Fibroblast of villous mesenchyme (primary cell): ENCODE measurements around the gene BMPER. TPM values are rescaled to one million over a fixed set of nuclear protein-coding genes. Genes with fewer than 3 reads are reported as not detected.

Source experiments
- DNase-seq: peaks from one replicate; pipeline ENCODE4 v3.0.0-alpha.2; 2010; ENCODE audit warnings: low read depth
- H3K4me3 ChIP-seq: 2 replicates; pipeline ENCODE4 v1.5.1; 2011; ENCODE audit warnings: low read depth, mild to moderate bottlenecking, low read length
- CTCF ChIP-seq: IDR thresholded peaks from 2 replicates; pipeline ENCODE4 v1.5.1; 2012; ENCODE audit warnings: low read depth, mild to moderate bottlenecking, low read length; ENCODE audit not compliant: insufficient read depth
- total RNA-seq: library from RNA; depleted of rRNA; stranded (reverse); fragments of >200 nt; gene quantifications from 2 replicates; pipeline ENCODE4 v1.2.3, GENCODE V29; 2012

BMPER gene
- total RNA-seq, 1 donor = 7.8 TPM

- DNase-seq = no peak
- no peak for TF ChIP-seq CTCF
These were observed 33.8 kb downstream of the BMPER start for GRCh38 chr7:33939121-33939520.

GRCh38 chr7:33940503-33940902 is 35.2 kb downstream of the BMPER start:
- no peak overlapping the region for H3K4me3 ChIP-seq
- DNase-seq = no peak
- TF ChIP-seq CTCF = no peak

More at GRCh38 chr7:33939121-33939520, 33.8 kb downstream of the BMPER start:
- H3K4me3 ChIP-seq = no peak overlapping the region

- no peak for DNase-seq
- TF ChIP-seq CTCF = no peak
- no peak overlapping the region for H3K4me3 ChIP-seq
These were observed 36.1 kb downstream of the BMPER start for GRCh38 chr7:33941418-33941817.

GRCh38 chr7:33946094-33946699 is 40.9 kb downstream of the BMPER start:
- TF ChIP-seq CTCF = no peak
- DNase-seq = no peak

GRCh38 chr7:33950047-33950714 is 44.8 kb downstream of the BMPER start:
- no peak for TF ChIP-seq CTCF

More at GRCh38 chr7:33946094-33946699, 40.9 kb downstream of the BMPER start:
- H3K4me3 ChIP-seq = no peak overlapping the region

GRCh38 chr7:33952824-33953223 is 47.5 kb downstream of the BMPER start:
- no peak overlapping the region for H3K4me3 ChIP-seq
- DNase-seq = no peak
- TF ChIP-seq CTCF = no peak

More at GRCh38 chr7:33950047-33950714, 44.8 kb downstream of the BMPER start:
- no peak overlapping the region for H3K4me3 ChIP-seq
- no peak for DNase-seq
